ENCODE results near the gene JAZF1.
"Not testable (repeated sequence)": the region's sequence is repeated elsewhere in the genome, so short reads cannot be mapped to it uniquely, and the experiment has no call there.

Gene JAZF1

GRCh38 chr7:28015169-28015568 is 165.4 kb downstream of the JAZF1 start:
- H3K4me3 ChIP-seq (ENCODE audit: low read length), result no peak overlapping the region
- TF ChIP-seq, protein P1, sequence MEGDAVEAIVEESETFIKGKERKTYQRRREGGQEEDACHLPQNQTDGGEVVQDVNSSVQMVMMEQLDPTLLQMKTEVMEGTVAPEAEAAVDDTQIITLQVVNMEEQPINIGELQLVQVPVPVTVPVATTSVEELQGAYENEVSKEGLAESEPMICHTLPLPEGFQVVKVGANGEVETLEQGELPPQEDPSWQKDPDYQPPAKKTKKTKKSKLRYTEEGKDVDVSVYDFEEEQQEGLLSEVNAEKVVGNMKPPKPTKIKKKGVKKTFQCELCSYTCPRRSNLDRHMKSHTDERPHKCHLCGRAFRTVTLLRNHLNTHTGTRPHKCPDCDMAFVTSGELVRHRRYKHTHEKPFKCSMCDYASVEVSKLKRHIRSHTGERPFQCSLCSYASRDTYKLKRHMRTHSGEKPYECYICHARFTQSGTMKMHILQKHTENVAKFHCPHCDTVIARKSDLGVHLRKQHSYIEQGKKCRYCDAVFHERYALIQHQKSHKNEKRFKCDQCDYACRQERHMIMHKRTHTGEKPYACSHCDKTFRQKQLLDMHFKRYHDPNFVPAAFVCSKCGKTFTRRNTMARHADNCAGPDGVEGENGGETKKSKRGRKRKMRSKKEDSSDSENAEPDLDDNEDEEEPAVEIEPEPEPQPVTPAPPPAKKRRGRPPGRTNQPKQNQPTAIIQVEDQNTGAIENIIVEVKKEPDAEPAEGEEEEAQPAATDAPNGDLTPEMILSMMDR (conservative IDR thresholded peaks at IDR 0.05; ENCODE audit: low read length), result no peak
- no peak for DNase-seq (ENCODE audit: low read depth)

GRCh38 chr7:28014340-28014739 is 166.3 kb downstream of the JAZF1 start:
- not testable (repeated sequence) for DNase-seq (ENCODE audit: low read depth); H3K4me3 ChIP-seq (ENCODE audit: low read length)

GRCh38 chr7:28013441-28013840 is 167.2 kb downstream of the JAZF1 start:
- TF ChIP-seq, protein P1 (conservative IDR thresholded peaks at IDR 0.05; ENCODE audit: low read length), result no peak
- no peak for DNase-seq (ENCODE audit: low read depth)
- H3K4me3 ChIP-seq (ENCODE audit: low read length), result no peak overlapping the region

- TF ChIP-seq, protein P1 (conservative IDR thresholded peaks at IDR 0.05; ENCODE audit: low read length), result no peak
- no peak overlapping the region for H3K4me3 ChIP-seq (ENCODE audit: low read length)
- DNase-seq (ENCODE audit: low read depth), result no peak
Measured at GRCh38 chr7:28013019-28013418, 167.6 kb downstream of the JAZF1 start.

GRCh38 chr7:28008911-28009310 is 171.7 kb downstream of the JAZF1 start:
- no peak for DNase-seq (ENCODE audit: low read depth)
- TF ChIP-seq, protein P1 (conservative IDR thresholded peaks at IDR 0.05; ENCODE audit: low read length), result no peak
- H3K4me3 ChIP-seq (ENCODE audit: low read length), result no peak overlapping the region

DNA sequence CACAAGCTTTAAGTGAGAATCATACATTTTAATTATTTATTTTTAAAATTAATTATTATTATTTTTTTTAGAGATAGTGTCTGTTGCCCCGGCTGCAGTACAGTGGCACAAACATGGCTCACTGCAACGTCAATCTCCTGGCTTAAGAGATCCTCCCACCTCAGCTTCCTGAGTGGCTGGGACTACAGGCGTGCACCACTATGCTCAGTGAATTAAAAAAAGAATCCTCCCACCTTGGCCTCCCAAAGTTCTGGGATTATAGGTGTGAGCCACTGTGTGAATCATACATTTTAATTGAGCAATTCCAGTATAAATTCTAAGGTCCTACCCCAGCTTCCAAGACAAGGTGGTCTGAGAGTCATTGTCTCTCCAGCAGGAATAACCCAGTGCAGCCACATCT is 172.4 kb downstream of the JAZF1 start:
- H3K4me3 ChIP-seq (ENCODE audit: low read length), result no peak overlapping the region
- no peak for DNase-seq (ENCODE audit: low read depth)
- TF ChIP-seq, protein P1 (conservative IDR thresholded peaks at IDR 0.05; ENCODE audit: low read length), result no peak

GRCh38 chr7:28006491-28006890 is 174.1 kb downstream of the JAZF1 start:
- TF ChIP-seq, protein P1 (conservative IDR thresholded peaks at IDR 0.05; ENCODE audit: low read length), result no peak
- H3K4me3 ChIP-seq (ENCODE audit: low read length), result no peak overlapping the region
- no peak for DNase-seq (ENCODE audit: low read depth)

- TF ChIP-seq, protein P1 (conservative IDR thresholded peaks at IDR 0.05; ENCODE audit: low read length), result no peak
- no peak for DNase-seq (ENCODE audit: low read depth)
- H3K4me3 ChIP-seq (ENCODE audit: low read length), result no peak overlapping the region
Measured at GRCh38 chr7:28005847-28006231, 174.8 kb downstream of the JAZF1 start.
